ENCODE results near the gene CCL11. TPM values are rescaled to one million over a fixed set of nuclear protein-coding genes. Genes with fewer than 3 reads are reported as not detected.

CCL11 gene
- total and polyA plus RNA-seq, 5 experiments from 2014 or later = not detected

DNA sequence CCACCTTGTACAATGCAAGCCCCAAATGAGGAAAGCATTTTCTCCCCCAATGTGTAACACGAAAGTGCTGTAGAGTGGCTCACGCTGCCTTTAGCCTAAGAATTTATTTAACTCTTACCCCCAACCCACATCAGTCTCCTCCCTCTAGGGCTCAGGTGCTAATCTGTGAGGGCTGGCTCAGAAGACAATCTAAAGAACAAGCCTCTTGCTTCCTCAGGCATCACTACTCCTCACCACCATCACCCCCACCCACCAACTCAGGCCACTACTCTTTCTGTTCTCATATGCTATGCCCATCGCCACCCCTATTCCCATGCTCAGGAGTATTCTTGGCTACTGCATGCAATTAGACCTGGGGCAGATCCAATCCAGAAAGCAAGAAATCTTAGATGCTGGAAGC lies 34.4 kb upstream of the CCL11 start:
- Mint-ChIP-seq H3K4me3 (no peak overlapping the region), H3K9me3 (no peaks in the 10 kb centered on the region), H3K36me3 (no peaks in the 10 kb centered on the region), H3K27me3 (peaks cover 9 to 38% (median 23%) of the 10 kb centered on the region in 5 donors), H3K27ac (no peak overlapping the region), H3K4me1 (peaks cover 0 to 13% (median 3%) of the 10 kb centered on the region in 4 donors)
- POLR2A ChIA-PET = no interaction called here
- ATAC-seq (no peak), DNase-seq (no peak)

DNA sequence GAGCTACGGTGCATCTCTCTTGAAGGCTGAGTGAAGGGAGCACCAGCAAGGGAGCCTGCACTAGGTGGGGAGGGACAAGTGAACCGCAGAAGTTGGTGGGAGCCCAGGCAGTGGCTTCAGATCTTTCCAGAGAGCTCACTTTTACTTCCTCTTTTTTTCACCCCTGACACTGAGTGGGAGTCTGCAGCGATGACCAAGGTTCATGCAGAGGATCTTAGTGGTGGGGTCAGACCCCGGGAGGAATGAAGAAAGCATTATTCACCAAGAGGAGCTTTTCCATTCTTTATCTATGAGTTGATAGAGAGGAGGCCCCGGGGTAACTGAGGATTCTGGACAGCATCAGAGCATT lies 33.5 kb upstream of the CCL11 start:
- Mint-ChIP-seq H3K9me3 (no peaks in the 10 kb centered on the region), H3K36me3 (no peaks in the 10 kb centered on the region), H3K27me3 (peaks cover 12 to 46% (median 26%) of the 10 kb centered on the region in 5 donors), H3K4me1 (peaks cover 0 to 10% (median 3%) of the 10 kb centered on the region in 4 donors), H3K27ac (peak overlapping the region in 1 of 10 donors; percentile 47), H3K4me3 (no peak overlapping the region)
- POLR2A ChIA-PET = no interaction called here
- DNase-seq = no peak
- no peak for ATAC-seq

- POLR2A ChIA-PET = no interaction called here
- no peaks in the 10 kb centered on the region for H3K36me3 Mint-ChIP-seq
- peaks cover 12 to 51% (median 27%) of the 10 kb centered on the region in 5 donors for H3K27me3 Mint-ChIP-seq
- DNase-seq (no peak), ATAC-seq (no peak)
- H3K9me3 Mint-ChIP-seq = no peaks in the 10 kb centered on the region
- no peak overlapping the region for H3K27ac Mint-ChIP-seq
- no peak overlapping the region for H3K4me3 Mint-ChIP-seq
- H3K4me1 Mint-ChIP-seq = peaks cover 0 to 10% (median 3%) of the 10 kb centered on the region in 4 donors
These were observed 33.0 kb upstream of the CCL11 start for GRCh38 chr17:34252444-34253138.

- no peak overlapping the region for H3K27ac Mint-ChIP-seq
- no peaks in the 10 kb centered on the region for H3K9me3 Mint-ChIP-seq
- POLR2A ChIA-PET = no interaction called here
- peaks cover 0 to 10% (median 3%) of the 10 kb centered on the region in 4 donors for H3K4me1 Mint-ChIP-seq
- DNase-seq = no peak
- H3K36me3 Mint-ChIP-seq = no peaks in the 10 kb centered on the region
- ATAC-seq = no peak
- H3K4me3 Mint-ChIP-seq = no peak overlapping the region
- H3K27me3 Mint-ChIP-seq = peaks cover 14 to 56% (median 28%) of the 10 kb centered on the region in 5 donors
These were observed 32.4 kb upstream of the CCL11 start for GRCh38 chr17:34253139-34253525.

- H3K36me3 Mint-ChIP-seq = no peaks in the 10 kb centered on the region
- ATAC-seq (no peak), DNase-seq (no peak)
- no peak overlapping the region for H3K4me3 Mint-ChIP-seq
- H3K27ac Mint-ChIP-seq = no peak overlapping the region
- peaks cover 14 to 61% (median 26%) of the 10 kb centered on the region in 5 donors for H3K27me3 Mint-ChIP-seq
- no peaks in the 10 kb centered on the region for H3K9me3 Mint-ChIP-seq
- peaks cover 0 to 10% (median 3%) of the 10 kb centered on the region in 4 donors for H3K4me1 Mint-ChIP-seq
- POLR2A ChIA-PET = no interaction called here
These were observed 31.4 kb upstream of the CCL11 start for GRCh38 chr17:34254146-34254545.

- Mint-ChIP-seq H3K27ac (no peak within 1 kb of the TSS), H3K36me3 (no peaks in the 10 kb centered on the region), H3K4me1 (peaks cover 0 to 10% (median 3%) of the 10 kb centered on the region in 4 donors), H3K4me3 (no peak within 1 kb of the TSS), H3K27me3 (peaks cover 14 to 61% (median 26%) of the 10 kb centered on the region in 5 donors), H3K9me3 (no peaks in the 10 kb centered on the region)
- ATAC-seq (no peak), DNase-seq (no peak)
- POLR2A ChIA-PET = no interaction called here
These were observed 30.7 kb upstream of the CCL11 start, which contains the start of gene CCL2 for GRCh38 chr17:34254651-34255380. Gene CCL2 (plus strand): TSS chr17:34255285. CDS start chr17:34255350, 65 bp downstream.

GRCh38 chr17:34255381-34255732 lies 30.2 kb upstream of the CCL11 start:
- H3K36me3 Mint-ChIP-seq = no peaks in the 10 kb centered on the region
- peaks cover 14 to 61% (median 26%) of the 10 kb centered on the region in 5 donors for H3K27me3 Mint-ChIP-seq
- DNase-seq = no peak
- POLR2A ChIA-PET = no interaction called here
- peaks cover 0 to 10% (median 3%) of the 10 kb centered on the region in 4 donors for H3K4me1 Mint-ChIP-seq
- H3K9me3 Mint-ChIP-seq = no peaks in the 10 kb centered on the region
- no peak overlapping the region for H3K27ac Mint-ChIP-seq
- no peak for ATAC-seq
- H3K4me3 Mint-ChIP-seq = no peak overlapping the region

DNA sequence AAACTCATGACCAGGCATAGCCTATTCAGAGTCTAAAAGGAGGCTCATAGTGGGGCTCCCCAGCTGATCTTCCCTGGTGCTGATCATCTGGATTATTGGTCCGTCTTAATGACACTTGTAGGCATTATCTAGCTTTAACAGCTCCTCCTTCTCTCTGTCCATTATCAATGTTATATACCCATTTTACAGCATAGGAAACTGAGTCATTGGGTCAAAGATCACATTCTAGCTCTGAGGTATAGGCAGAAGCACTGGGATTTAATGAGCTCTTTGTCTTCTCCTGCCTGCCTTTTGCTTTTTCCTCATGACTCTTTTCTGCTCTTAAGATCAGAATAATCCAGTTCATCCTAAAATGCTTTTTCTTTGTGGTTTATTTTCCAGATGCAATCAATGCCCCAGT lies 29.7 kb upstream of the CCL11 start:
- no peak overlapping the region for H3K27ac Mint-ChIP-seq
- DNase-seq = no peak
- H3K27me3 Mint-ChIP-seq = peaks cover 14 to 61% (median 25%) of the 10 kb centered on the region in 5 donors
- H3K9me3 Mint-ChIP-seq = no peaks in the 10 kb centered on the region
- peaks cover 0 to 10% (median 3%) of the 10 kb centered on the region in 4 donors for H3K4me1 Mint-ChIP-seq
- ATAC-seq = no peak
- no peak overlapping the region for H3K4me3 Mint-ChIP-seq
- H3K36me3 Mint-ChIP-seq = no peaks in the 10 kb centered on the region
- POLR2A ChIA-PET = no interaction called here

- Mint-ChIP-seq H3K36me3 (no peaks in the 10 kb centered on the region), H3K4me3 (no peak overlapping the region), H3K27ac (no peak overlapping the region), H3K4me1 (peaks cover 0 to 6% (median 2%) of the 10 kb centered on the region in 4 donors), H3K27me3 (peaks cover 16 to 58% (median 19%) of the 10 kb centered on the region in 5 donors), H3K9me3 (no peaks in the 10 kb centered on the region)
- no peak for ATAC-seq
- POLR2A ChIA-PET = no interaction called here
- no peak for DNase-seq
These were observed 28.1 kb upstream of the CCL11 start for GRCh38 chr17:34257299-34257985.

DNA sequence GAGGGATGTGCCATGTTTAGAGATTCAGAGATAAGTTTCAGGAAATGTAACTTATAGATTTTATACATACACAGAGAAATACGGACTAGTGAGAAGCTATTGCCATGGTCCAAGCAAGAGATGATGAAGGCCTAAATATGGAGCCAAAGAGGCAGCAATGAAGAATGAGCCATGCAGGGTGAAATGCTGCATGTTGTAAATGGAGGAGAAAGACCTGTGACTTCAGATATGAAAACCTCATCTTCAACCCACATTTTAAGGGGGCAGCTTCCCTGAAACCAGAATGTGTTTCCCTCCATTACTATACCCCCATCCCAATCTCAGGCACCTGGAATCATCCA lies 27.6 kb upstream of the CCL11 start:
- Mint-ChIP-seq H3K36me3 (no peaks in the 10 kb centered on the region), H3K27me3 (peaks cover 14 to 53% (median 16%) of the 10 kb centered on the region in 5 donors), H3K27ac (no peak overlapping the region), H3K9me3 (no peaks in the 10 kb centered on the region), H3K4me3 (no peak overlapping the region), H3K4me1 (peaks cover 0 to 6% (median 2%) of the 10 kb centered on the region in 4 donors)
- ATAC-seq (no peak), DNase-seq (no peak)
- POLR2A ChIA-PET = no interaction called here

DNA sequence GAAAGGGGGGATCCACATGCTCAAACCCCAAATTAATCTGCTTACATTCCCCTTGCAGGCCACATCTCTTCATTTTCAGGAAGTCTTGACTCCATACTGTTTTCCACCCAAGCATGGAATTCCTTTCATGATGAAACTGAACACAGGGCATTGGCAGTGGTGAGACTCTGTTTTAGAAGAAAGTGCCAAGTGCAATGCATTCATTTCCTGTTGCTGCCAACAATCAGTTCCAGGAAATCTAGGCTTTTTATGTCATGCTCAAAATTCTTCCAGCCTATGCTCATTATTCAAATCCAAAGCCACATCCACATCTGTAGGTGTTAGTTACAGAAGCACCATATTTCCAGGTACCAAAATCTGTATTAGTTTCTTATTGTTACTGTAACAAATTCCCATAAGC lies 26.4 kb upstream of the CCL11 start:
- POLR2A ChIA-PET = no interaction called here

GRCh38 chr17:34260861-34261260 lies 24.7 kb upstream of the CCL11 start:
- Mint-ChIP-seq H3K27ac (no peak overlapping the region), H3K4me3 (no peak overlapping the region), H3K27me3 (peaks cover 14 to 34% (median 17%) of the 10 kb centered on the region in 5 donors), H3K9me3 (no peaks in the 10 kb centered on the region), H3K4me1 (no peaks in the 10 kb centered on the region), H3K36me3 (no peaks in the 10 kb centered on the region)
- POLR2A ChIA-PET = no interaction called here
- ATAC-seq (no peak), DNase-seq (no peak)

More for the DNA sequence above, 26.4 kb upstream of the CCL11 start:
- Mint-ChIP-seq H3K36me3 (no peaks in the 10 kb centered on the region), H3K4me3 (no peak overlapping the region), H3K4me1 (peaks cover 0 to 6% (median 2%) of the 10 kb centered on the region in 4 donors), H3K9me3 (no peaks in the 10 kb centered on the region), H3K27me3 (peaks cover 8 to 44% (median 16%) of the 10 kb centered on the region in 5 donors), H3K27ac (no peak overlapping the region)
- DNase-seq (no peak), ATAC-seq (no peak)

All from naive thymus-derived CD8-positive, alpha-beta T cell (primary cell).